ENCODE measurements around the gene MAN1A2. TPM values are rescaled to one million over a fixed set of nuclear protein-coding genes. Genes with fewer than 3 reads are reported as not detected.

Gene MAN1A2
- total RNA-seq, 5 donors from 2014 or later (not counting 1 experiment from before 2014, with no cell fraction given): 43.3 to 64.4 (median 51.4) TPM

DNA sequence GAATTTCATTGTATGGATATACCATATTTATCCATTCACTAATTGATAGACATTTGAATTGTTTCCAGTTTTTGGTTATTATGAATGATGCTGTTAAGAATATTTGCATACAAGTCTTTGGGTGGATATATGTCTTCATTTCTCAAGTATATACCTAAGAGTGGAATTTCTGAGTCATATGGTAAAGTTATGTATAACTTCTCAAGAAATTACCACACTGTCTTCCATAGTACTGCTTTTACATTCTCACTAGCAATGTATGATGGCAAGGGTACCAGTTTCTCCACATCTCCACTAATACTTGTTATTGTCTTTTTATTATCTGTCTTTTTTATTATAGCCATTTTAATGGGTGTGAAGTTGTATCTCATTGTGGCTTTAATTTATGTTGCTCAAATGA lies 164.0 kb downstream of the MAN1A2 start:
- H3K27ac Mint-ChIP-seq: peak overlapping the region in 1 of 2 donors; percentile 12
- no peaks in the 10 kb centered on the region for H3K9me3 ChIP-seq
- ATAC-seq (replicated peaks in 1 of 4) (no peak), DNase-seq (no peak)
- ChIA-PET POLR2A (no interaction called here), CTCF (interaction anchor here in 1 of 2 donors (6.3 kb wide), 1 partner anchor 226 kb away, joined by 117 read pairs; no protein-coding TSS in a partner anchor)
- peaks cover 0 to 4% of the 10 kb centered on the region in 2 experiments for H3K4me1 ChIP-seq (ENCODE audit: control insufficient read depth in 1 of 2, extremely low read depth in 1 of 2, insufficient read depth in 2 of 2, low read length in 2 of 2)
- peaks cover 5% of the 10 kb centered on the region for H3K36me3 Mint-ChIP-seq
- H3K27me3 Mint-ChIP-seq: no peaks in the 10 kb centered on the region
- H3K4me1 Mint-ChIP-seq: peaks cover 0 to 2% (median 0%) of the 10 kb centered on the region in 3 donors
- peaks cover 0 to 7% of the 10 kb centered on the region in 2 donors for H3K36me3 ChIP-seq (ENCODE audit: control insufficient read depth in 2 of 2, extremely low read depth in 1 of 2, insufficient read depth in 1 of 2, low read length in 1 of 2)
- H3K27ac ChIP-seq (ENCODE audit: low read length): no peak overlapping the region
- H3K27me3 ChIP-seq (replicated peaks in 1 of 2; ENCODE audit: control insufficient read depth in 2 of 2, extremely low read depth in 1 of 2, insufficient read depth in 2 of 2, low read length in 1 of 2): no peaks in the 10 kb centered on the region
- H3K9me3 Mint-ChIP-seq: no peaks in the 10 kb centered on the region
- no peak overlapping the region for H3K4me3 ChIP-seq (ENCODE audit: control insufficient read depth in 1 of 2, extremely low read depth in 1 of 2, low read length in 1 of 2)
- no peak overlapping the region for H3K4me3 Mint-ChIP-seq

DNA sequence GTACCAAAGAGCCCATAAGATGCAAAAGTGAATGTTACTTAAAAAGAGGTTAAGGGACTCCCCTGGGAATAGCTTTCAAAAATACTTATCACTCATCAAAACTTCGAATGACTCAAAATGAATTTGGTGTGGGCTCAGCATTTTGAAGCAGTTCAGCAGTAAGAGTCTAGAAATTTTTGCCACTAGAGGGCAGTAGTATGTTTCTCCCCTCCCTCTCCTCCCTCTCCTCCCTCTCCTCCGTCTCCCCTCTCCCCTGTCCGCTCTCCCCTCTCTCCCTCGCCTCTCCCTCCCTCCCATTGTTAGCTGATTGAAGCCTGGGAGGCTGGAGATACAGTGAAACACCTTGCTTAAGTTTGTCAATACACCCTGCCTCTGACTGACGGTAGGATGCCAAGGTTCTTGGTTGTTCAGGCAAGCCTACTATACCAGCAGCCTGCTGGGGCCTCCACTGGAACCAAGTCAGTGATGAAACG lies 167.8 kb downstream of the MAN1A2 start:
- Histone ChIP-seq H3K27ac (ENCODE audit: low read length) (no peak overlapping the region), H3K4me3 (ENCODE audit: control insufficient read depth in 1 of 2, extremely low read depth in 1 of 2, low read length in 1 of 2) (no peak overlapping the region), H3K27me3 (replicated peaks in 1 of 2; ENCODE audit: control insufficient read depth in 2 of 2, extremely low read depth in 1 of 2, insufficient read depth in 2 of 2, low read length in 1 of 2) (no peaks in the 10 kb centered on the region), H3K4me1 (ENCODE audit: control insufficient read depth in 1 of 2, extremely low read depth in 1 of 2, insufficient read depth in 2 of 2, low read length in 2 of 2) (peaks cover 2 to 10% of the 10 kb centered on the region in 2 experiments), H3K36me3 (ENCODE audit: control insufficient read depth in 2 of 2, extremely low read depth in 1 of 2, insufficient read depth in 1 of 2, low read length in 1 of 2) (no peaks in the 10 kb centered on the region), H3K9me3 (no peaks in the 10 kb centered on the region)
- ChIA-PET POLR2A (interaction anchor here in 1 of 2 donors (0.8 kb wide), 1 partner anchor 121 kb away, joined by 4 read pairs; no protein-coding TSS in a partner anchor), CTCF (interaction anchor here (0.6 to 6.3 kb wide), 56 partner anchors 9 to 1023 kb away, joined by 3 to 117 read pairs (median 5); partner anchors contain the start of genes TENT5C (in 2 of the 2), GDAP2 (in 1 of the 2) and WDR3 (in 1 of the 2))
- Mint-ChIP-seq H3K36me3 (no peaks in the 10 kb centered on the region), H3K4me1 (peaks cover 0 to 2% (median 0%) of the 10 kb centered on the region in 3 donors), H3K27me3 (no peaks in the 10 kb centered on the region), H3K9me3 (no peaks in the 10 kb centered on the region), H3K27ac (peak overlapping the region; percentile 24 to 46), H3K4me3 (no peak overlapping the region)
- WGBS (ENCODE audit: insufficient coverage): 56% methylated on average over 1 of the region's 6 CpGs
- ATAC-seq (replicated peaks in 1 of 4) (peak; percentile 73 to 86 (median 77)), DNase-seq (peak in 27 of 35 experiments; percentile 0 to 80 (median 23))

DNA sequence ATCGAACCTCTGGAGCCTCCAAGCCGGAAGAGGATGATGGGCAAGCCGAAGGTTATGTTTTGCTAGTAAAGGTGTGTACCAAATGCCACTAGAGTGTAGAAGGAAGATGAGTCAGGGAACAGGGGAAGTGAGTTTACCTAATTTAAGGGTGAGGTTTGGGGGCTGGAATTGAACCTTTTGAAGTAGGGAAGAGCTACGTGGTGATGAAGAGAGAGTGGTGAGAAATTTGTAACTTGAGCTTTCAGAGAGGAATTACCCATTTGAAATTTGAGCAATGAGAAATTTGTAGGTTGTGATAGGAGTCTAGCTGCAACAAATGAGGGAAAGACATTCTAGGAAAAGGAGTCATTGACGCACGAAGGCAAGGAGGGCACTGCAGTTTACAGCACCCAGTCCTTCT lies 168.6 kb downstream of the MAN1A2 start:
- H3K9me3 Mint-ChIP-seq: no peaks in the 10 kb centered on the region
- CTCF ChIA-PET: interaction anchor here (0.6 to 6.3 kb wide), 26 partner anchors 8 to 360 kb away, joined by 3 to 117 read pairs (median 6); partner anchors contain the start of gene TENT5C (in 1 of the 2)
- 71% methylated on average over 6 of the region's 6 CpGs for WGBS (ENCODE audit: insufficient coverage)
- DNase-seq (no peak), ATAC-seq (replicated peaks in 1 of 4) (peak in 2 of 4 experiments; percentile 31 to 35)
- no peak overlapping the region for H3K4me3 Mint-ChIP-seq
- Histone ChIP-seq H3K27ac (ENCODE audit: low read length) (no peak overlapping the region), H3K27me3 (replicated peaks in 1 of 2; ENCODE audit: control insufficient read depth in 2 of 2, extremely low read depth in 1 of 2, insufficient read depth in 2 of 2, low read length in 1 of 2) (no peaks in the 10 kb centered on the region), H3K9me3 (no peaks in the 10 kb centered on the region), H3K4me1 (ENCODE audit: control insufficient read depth in 1 of 2, extremely low read depth in 1 of 2, insufficient read depth in 2 of 2, low read length in 2 of 2) (peaks cover 2 to 10% of the 10 kb centered on the region in 2 experiments), H3K36me3 (ENCODE audit: control insufficient read depth in 2 of 2, extremely low read depth in 1 of 2, insufficient read depth in 1 of 2, low read length in 1 of 2) (no peaks in the 10 kb centered on the region), H3K4me3 (ENCODE audit: control insufficient read depth in 1 of 2, extremely low read depth in 1 of 2, low read length in 1 of 2) (no peak overlapping the region)
- POLR2A ChIA-PET: no interaction called here
- no peaks in the 10 kb centered on the region for H3K36me3 Mint-ChIP-seq
- H3K27ac Mint-ChIP-seq: no peak overlapping the region
- H3K4me1 Mint-ChIP-seq: peaks cover 0 to 2% (median 0%) of the 10 kb centered on the region in 3 donors
- H3K27me3 Mint-ChIP-seq: no peaks in the 10 kb centered on the region

GRCh38 chr1:117537291-117537920 lies 170.2 kb downstream of the MAN1A2 start:
- Histone ChIP-seq H3K27me3 (replicated peaks in 1 of 2; ENCODE audit: control insufficient read depth in 2 of 2, extremely low read depth in 1 of 2, insufficient read depth in 2 of 2, low read length in 1 of 2) (no peaks in the 10 kb centered on the region), H3K4me3 (ENCODE audit: control insufficient read depth in 1 of 2, extremely low read depth in 1 of 2, low read length in 1 of 2) (no peak overlapping the region), H3K4me1 (ENCODE audit: control insufficient read depth in 1 of 2, extremely low read depth in 1 of 2, insufficient read depth in 2 of 2, low read length in 2 of 2) (peaks cover 2 to 10% of the 10 kb centered on the region in 2 experiments), H3K36me3 (ENCODE audit: control insufficient read depth in 2 of 2, extremely low read depth in 1 of 2, insufficient read depth in 1 of 2, low read length in 1 of 2) (no peaks in the 10 kb centered on the region), H3K27ac (ENCODE audit: low read length) (no peak overlapping the region), H3K9me3 (no peaks in the 10 kb centered on the region)
- Mint-ChIP-seq H3K36me3 (no peaks in the 10 kb centered on the region), H3K27me3 (no peaks in the 10 kb centered on the region), H3K4me1 (peaks cover 0 to 2% (median 0%) of the 10 kb centered on the region in 3 donors), H3K9me3 (no peaks in the 10 kb centered on the region), H3K4me3 (no peak overlapping the region), H3K27ac (no peak overlapping the region)
- ChIA-PET POLR2A (no interaction called here), CTCF (interaction anchor here (0.8 to 6.3 kb wide), 5 partner anchors 12 to 220 kb away, joined by 3 to 117 read pairs (median 72); no protein-coding TSS in a partner anchor)
- 67% methylated on average over 10 of the region's 10 CpGs for WGBS (ENCODE audit: insufficient coverage)
- DNase-seq (peak in 1 of 35 experiments; percentile 7), ATAC-seq (replicated peaks in 1 of 4) (peak in 3 of 4 experiments; percentile 26 to 50 (median 44))

DNA sequence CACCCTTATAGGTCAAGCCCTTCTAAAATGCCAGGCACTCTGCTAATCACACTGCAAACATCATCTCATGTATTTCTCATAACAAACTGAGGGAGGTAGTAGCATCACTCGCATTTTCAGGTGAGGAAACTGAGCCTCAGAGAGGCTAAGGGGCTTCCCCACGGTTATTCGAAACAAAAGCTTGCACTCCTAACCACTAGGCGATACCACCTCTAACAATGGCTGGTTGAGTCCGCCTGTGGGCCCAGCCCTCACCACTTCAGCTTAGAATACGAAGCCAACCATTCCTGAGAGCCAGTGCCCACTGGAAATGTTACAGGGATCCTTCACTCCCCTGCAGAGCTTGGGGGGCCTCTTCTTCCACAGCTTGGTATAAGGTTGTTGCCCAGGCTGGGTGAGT lies 173.3 kb downstream of the MAN1A2 start:
- 76% methylated on average over 4 of the region's 6 CpGs for WGBS (ENCODE audit: insufficient coverage)
- Mint-ChIP-seq H3K36me3 (no peaks in the 10 kb centered on the region), H3K4me1 (no peaks in the 10 kb centered on the region), H3K4me3 (no peak overlapping the region), H3K27ac (no peak overlapping the region), H3K9me3 (no peaks in the 10 kb centered on the region), H3K27me3 (no peaks in the 10 kb centered on the region)
- ATAC-seq (replicated peaks in 1 of 4) (no peak), DNase-seq (no peak)
- H3K36me3 ChIP-seq (ENCODE audit: control insufficient read depth in 2 of 2, extremely low read depth in 1 of 2, insufficient read depth in 1 of 2, low read length in 1 of 2): no peaks in the 10 kb centered on the region
- H3K27me3 ChIP-seq (replicated peaks in 1 of 2; ENCODE audit: control insufficient read depth in 2 of 2, extremely low read depth in 1 of 2, insufficient read depth in 2 of 2, low read length in 1 of 2): no peaks in the 10 kb centered on the region
- H3K4me1 ChIP-seq (ENCODE audit: control insufficient read depth in 1 of 2, extremely low read depth in 1 of 2, insufficient read depth in 2 of 2, low read length in 2 of 2): peaks cover 2 to 6% of the 10 kb centered on the region in 2 experiments
- H3K27ac ChIP-seq (ENCODE audit: low read length): no peak overlapping the region
- CTCF ChIA-PET: interaction anchor here in 1 of 2 donors (1.2 kb wide), 1 partner anchor 134 kb away, joined by 3 read pairs; no protein-coding TSS in a partner anchor
- no peaks in the 10 kb centered on the region for H3K9me3 ChIP-seq
- H3K4me3 ChIP-seq (ENCODE audit: control insufficient read depth in 1 of 2, extremely low read depth in 1 of 2, low read length in 1 of 2): no peak overlapping the region
- POLR2A ChIA-PET: no interaction called here

DNA sequence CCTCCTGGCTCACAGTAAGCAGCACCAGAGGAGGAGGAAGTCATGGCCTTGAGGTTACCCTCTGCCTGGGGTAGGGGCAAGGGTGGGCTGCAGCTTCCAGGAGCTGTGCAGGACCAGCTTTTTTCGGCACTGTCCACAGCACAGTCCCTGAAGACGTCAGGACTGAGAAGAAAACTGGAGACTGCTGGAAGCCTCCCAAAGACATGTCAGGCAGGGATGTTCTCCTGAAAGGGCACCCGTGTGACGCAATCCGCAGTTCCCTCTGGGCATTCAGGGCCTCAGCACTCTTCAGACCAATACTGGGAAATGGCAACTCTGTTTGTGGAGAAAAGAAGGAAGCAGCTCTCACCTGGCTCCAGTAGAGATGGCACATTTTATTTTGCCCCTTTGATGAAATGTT lies 173.8 kb downstream of the MAN1A2 start:
- no peak overlapping the region for H3K27ac ChIP-seq (ENCODE audit: low read length)
- no peak overlapping the region for H3K27ac Mint-ChIP-seq
- peaks cover 2 to 6% of the 10 kb centered on the region in 2 experiments for H3K4me1 ChIP-seq (ENCODE audit: control insufficient read depth in 1 of 2, extremely low read depth in 1 of 2, insufficient read depth in 2 of 2, low read length in 2 of 2)
- no peaks in the 10 kb centered on the region for H3K4me1 Mint-ChIP-seq
- no peaks in the 10 kb centered on the region for H3K27me3 ChIP-seq (replicated peaks in 1 of 2; ENCODE audit: control insufficient read depth in 2 of 2, extremely low read depth in 1 of 2, insufficient read depth in 2 of 2, low read length in 1 of 2)
- no peaks in the 10 kb centered on the region for H3K9me3 ChIP-seq
- no peaks in the 10 kb centered on the region for H3K36me3 ChIP-seq (ENCODE audit: control insufficient read depth in 2 of 2, extremely low read depth in 1 of 2, insufficient read depth in 1 of 2, low read length in 1 of 2)
- no peak for ATAC-seq (replicated peaks in 1 of 4)
- CTCF ChIA-PET: interaction anchor here in 1 of 2 donors (1.2 kb wide), 1 partner anchor 134 kb away, joined by 3 read pairs; no protein-coding TSS in a partner anchor
- WGBS (ENCODE audit: insufficient coverage): 93% methylated on average over 2 of the region's 5 CpGs
- no peak for DNase-seq
- H3K4me3 ChIP-seq (ENCODE audit: control insufficient read depth in 1 of 2, extremely low read depth in 1 of 2, low read length in 1 of 2): no peak overlapping the region
- POLR2A ChIA-PET: no interaction called here
- H3K36me3 Mint-ChIP-seq: no peaks in the 10 kb centered on the region
- no peaks in the 10 kb centered on the region for H3K27me3 Mint-ChIP-seq
- H3K9me3 Mint-ChIP-seq: no peaks in the 10 kb centered on the region
- H3K4me3 Mint-ChIP-seq: no peak overlapping the region
